HG03175 (cell line): ENCODE data around the gene EFS.

Experiments
- ATAC-seq: cut with Tn5 transposase; IDR thresholded peaks from one replicate; pipeline ENCODE4 v1.9.1; 2021; ENCODE audit warnings: mild to moderate bottlenecking, moderate library complexity; ENCODE audit not compliant: unreplicated experiment

EFS gene

GRCh38 chr14:23379366-23380196, 14.6 kb upstream of the EFS start:
- ATAC-seq = no peak

DNA sequence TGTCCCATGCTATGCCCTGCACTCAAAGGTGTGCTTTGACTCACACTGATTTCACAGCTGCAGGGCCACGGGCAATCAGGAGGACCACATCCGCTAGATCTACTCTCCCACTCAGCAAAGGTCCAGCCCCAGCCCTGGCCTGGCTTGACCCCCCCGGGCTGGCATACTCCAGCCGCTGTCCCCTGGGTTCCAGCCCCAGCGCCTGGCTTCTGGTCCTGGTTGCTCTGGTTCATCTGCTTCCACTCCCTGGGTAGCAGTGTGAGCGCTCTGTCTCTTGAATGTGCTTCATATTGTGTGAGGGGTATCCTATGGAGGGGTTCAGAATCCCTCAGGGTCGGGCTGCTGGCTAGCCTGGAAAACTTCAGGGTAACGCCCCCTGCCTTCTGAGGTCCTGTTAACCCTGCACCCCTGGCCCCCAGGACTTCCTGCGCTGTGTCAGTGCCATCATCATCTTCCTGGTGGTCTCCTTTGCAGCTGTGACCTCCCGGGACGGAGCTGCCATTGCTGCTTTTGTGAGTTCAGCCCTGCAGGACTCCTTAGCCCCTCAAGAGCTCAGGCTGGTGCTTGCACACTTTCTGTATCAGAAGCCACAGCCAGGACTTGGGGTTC, 13.7 kb upstream of the EFS start:
- no peak for ATAC-seq

- no peak for ATAC-seq
These were observed 12.9 kb upstream of the EFS start for GRCh38 chr14:23377573-23378563.

DNA sequence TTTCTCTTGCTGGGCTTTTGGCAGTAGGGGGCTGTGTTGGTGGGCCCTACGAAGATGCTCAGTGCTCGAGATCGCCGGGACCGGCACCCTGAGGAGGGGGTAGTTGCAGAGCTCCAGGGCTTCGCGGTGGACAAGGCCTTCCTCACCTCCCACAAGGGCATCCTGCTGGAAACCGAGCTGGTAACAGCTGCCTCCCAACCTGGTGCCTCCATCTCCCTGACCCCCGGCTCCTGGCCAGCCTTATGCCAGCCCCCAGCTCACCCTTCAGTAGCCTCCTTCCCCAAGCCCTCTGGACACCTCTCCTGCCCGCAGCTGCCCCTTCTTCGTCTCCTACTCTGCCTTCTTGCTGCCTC, 12.2 kb upstream of the EFS start:
- ATAC-seq = no peak

DNA sequence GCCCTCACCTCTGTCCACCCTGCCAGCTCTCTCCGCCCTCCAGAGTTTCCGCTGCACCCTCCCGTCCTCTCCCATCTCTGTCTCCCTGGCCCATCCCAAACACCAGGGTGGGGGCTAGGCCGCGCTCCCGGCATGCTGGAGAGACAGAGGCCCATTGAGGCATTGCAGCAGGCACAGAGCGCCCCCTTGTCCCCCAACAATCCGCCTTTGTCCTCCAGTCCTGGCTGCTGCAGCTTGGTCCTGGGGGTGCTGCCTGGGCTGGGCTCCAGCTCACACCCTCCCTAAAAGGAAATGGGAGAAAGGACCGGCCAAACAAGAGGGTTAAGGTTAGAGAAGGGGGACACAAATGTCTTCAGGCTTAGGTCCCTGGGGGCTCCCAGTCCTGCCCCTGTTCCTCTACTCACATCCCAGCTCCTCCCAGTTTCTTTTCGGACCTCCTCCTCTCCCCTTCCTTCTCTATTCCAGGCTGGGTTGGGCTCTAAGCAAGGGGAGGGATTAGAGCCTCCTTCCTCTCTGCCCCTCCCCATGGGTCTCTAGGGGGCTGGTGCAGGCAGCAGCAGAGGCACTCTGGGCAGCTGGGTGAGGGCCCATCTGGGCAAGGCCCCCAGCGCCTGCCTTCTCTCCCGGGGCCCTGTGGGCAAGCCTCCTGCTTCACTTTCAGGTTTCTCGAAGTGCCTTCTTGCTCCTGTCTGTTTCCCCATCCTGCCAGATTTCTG, 11.7 kb upstream of the EFS start, which contains the start of gene CMTM5:
Gene CMTM5 (plus strand): TSS at position 565 of the 716 bp plus-strand sequence. CDS start 206 bp downstream, outside the sequence.
- no peak for ATAC-seq

- ATAC-seq = no peak
These were observed 10.7 kb upstream of the EFS start for GRCh38 chr14:23375527-23376251.

GRCh38 chr14:23373041-23373440, 8.1 kb upstream of the EFS start:
- no peak for ATAC-seq

- ATAC-seq = no peak
These were observed 7.5 kb upstream of the EFS start, which contains the start of gene IL25 for GRCh38 chr14:23372509-23372908. TSS of gene IL25 (plus strand) at chr14:23372809.

- ATAC-seq = no peak
These were observed 6.9 kb upstream of the EFS start for GRCh38 chr14:23371865-23372264.

DNA sequence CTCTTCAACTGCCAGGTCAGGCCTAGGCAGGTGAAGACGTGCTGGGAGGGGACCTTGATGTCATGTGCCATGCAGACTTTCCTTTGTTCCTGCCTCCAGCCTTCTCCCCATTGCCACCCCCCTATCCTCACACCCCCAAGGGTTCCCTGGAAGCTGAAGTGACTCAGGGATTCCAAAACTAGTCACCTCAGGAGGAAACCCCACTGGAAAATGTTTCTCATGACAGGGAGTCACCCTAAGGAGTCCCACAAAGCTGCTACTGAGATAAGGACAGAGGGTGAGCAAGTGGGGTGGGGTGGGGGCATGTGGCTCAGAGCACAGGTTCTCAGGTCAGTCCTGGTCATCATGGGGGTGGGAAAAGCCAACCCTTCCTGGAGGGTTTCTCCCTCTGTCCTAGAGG, 5.2 kb upstream of the EFS start:
- no peak for ATAC-seq

DNA sequence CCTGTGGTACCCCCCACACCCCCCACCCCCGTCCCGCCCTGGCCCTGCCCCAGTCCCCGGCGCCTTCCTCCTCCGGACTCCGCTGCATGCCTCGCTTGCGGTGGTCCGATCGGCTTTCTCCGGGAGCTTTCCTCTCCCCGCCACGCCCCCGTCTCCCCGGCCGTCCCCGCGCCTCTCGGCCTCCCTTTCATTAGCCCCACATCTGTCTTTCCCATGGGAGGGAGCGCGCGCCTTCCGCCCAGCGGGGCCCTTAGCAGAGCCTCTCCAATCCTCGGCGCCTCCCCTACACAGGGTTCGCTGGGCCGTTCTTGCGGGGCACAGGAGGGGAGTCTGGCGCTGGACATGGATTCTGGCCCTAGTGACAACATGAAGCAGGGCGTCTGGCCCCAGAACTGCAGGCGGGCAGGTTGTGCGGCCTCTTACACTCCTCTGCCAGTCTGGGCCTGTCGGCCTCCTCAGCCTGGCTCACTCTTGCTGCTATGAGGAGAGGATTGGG, 1.5 kb upstream of the EFS start:
- no peak for ATAC-seq

- ATAC-seq = no peak
These were observed 907 bp upstream of the EFS start for GRCh38 chr14:23365732-23366425.

- no peak for ATAC-seq
These were observed 572 bp downstream of the EFS start for GRCh38 chr14:23364164-23365035.

DNA sequence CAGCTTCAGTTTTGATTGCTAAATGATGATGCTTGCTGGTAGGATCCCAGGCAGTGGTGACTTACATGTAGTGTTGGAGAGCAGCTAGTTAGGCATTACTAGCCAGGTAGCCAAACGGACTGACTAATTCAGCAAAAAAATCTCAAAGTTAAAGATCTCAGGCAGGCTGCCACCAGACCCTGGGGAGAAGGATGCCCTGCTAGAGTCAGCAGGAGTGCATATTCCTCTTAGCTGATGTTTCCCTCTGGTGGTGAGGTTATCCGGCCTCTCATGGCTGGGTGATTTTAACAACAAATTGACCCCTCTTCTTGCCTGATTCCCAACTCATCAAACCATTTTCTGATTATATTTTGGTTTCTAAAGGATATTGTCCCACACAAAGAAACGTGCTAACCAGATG, 2.8 kb downstream of the EFS start:
- no peak for ATAC-seq

- ATAC-seq = no peak
These were observed 3.2 kb downstream of the EFS start for GRCh38 chr14:23361763-23362162.

- ATAC-seq = no peak
These were observed 3.7 kb downstream of the EFS start for GRCh38 chr14:23361320-23361719.

- ATAC-seq = no peak
These were observed 4.5 kb downstream of the EFS start for GRCh38 chr14:23360496-23360895.

GRCh38 chr14:23359722-23360447, 5.1 kb downstream of the EFS start:
- no peak for ATAC-seq
